H1 (cell line): ENCODE measurements around the gene RAVER2. TPM values are rescaled to one million over a fixed set of nuclear protein-coding genes. Genes with fewer than 3 reads are reported as not detected.

ENCODE experiments used
- MAFK ChIP-seq: IDR thresholded peaks from 2 replicates; pipeline ENCODE4 v1.6.1; 2012; ENCODE audit warnings: low read depth, mild to moderate bottlenecking, improper control_type of control experiment, low read length
- polyA plus RNA-seq, 7 experiments: library from polyadenylated mRNA; depleted of rRNA in 3 of 7; stranded (reverse) in 5 of 7; unstranded in 2 of 7; fragments of >200 nt in 5 of 7; fragments of 200-250 nt in 2 of 7; gene quantifications; 1 replicate in 5 of 7; 2 replicates in 1 of 7; 4 replicates in 1 of 7; pipeline versions ENCODE4 v1.2.1 to v1.2.3, GENCODE V29; 2011 to 2013; ENCODE audit warnings: missing spikeins in 2 of 7, mixed read lengths in 2 of 7
- total RNA-seq: library from RNA; stranded (reverse); fragmentation: NEBNext Ultra II Directional; extraction: Animal tissue kit (Norgen Biotek cat#: 25700); gene quantifications from 2 replicates; pipeline ENCODE4 v1.2.1, GENCODE V29; 2021

Gene RAVER2
- total and polyA plus RNA-seq, 2 of the 8 experiments (the other 6 are each of a cell fraction or from before 2014, with no cell fraction given), result 10.5 to 19.5 TPM

- no peak for TF ChIP-seq MAFK
These were observed 89.9 kb downstream of the RAVER2 start (continued) for GRCh38 chr1:64834734-64835133.
